Measurements from ENCODE around the gene KCNA10.

KCNA10 gene

DNA sequence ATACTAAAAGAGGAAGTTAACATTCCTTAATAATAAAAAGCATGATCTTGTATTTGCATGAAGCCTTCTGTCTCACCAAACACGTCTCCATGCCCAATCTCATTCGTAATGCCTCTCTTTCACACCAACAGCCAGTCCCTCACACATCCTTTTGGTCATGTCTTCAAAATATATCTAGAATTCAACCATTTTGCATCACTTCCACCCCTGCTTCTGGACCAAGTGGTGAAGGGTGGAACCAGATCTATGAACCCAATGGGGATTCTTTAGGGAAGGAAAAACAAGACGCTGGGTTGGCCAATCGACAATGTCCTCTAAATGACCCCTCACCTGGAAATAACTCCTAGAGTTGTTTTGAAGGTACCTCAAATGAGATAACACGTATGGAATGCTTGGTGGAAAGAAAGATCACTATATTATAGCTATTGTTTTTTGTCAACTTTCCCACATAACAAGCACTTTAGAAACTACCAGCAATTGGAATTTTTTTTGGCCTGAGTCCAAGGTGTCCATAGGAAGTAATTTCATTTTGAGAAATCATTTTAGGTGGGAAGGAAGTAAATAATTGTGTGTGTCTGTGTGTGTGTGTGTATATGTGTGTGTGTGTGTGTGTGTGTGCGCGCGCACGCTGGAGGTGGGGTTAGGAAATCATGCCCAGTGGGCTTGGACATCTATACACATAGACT lies at the start of gene KCNA10:
KCNA10 (minus strand) TSS at position 51 of the 686 bp plus-strand sequence. CDS start 388 bp downstream, outside the sequence.
- DNase-seq = no peak

GRCh38 chr1:110566836-110567235 lies 47.9 kb upstream of the KCNA10 start:
- no peak for DNase-seq

GRCh38 chr1:110565565-110565964 lies 46.6 kb upstream of the KCNA10 start:
- no peak for DNase-seq

- DNase-seq = no peak
These were observed 44.1 kb upstream of the KCNA10 start for GRCh38 chr1:110563089-110563488.

DNA sequence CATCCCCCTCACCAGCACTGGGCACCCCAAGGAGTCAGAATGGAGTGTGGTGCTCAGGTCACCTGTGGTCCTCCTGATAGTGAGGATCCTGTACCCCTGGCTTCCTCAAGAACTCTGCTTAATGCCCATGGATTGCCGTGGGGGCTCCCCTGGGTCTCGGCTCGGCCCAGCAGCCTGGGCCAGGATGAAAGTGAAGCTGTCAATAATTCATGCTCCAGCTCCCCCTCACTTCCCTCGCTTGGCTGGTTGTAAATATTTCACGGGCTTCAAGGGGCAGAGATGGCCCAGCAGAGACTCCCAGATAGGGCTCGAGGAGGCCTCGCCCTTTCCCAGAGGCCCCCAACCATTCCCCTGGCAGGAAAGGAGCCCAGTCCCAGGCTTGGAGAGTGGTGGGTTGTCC lies 42.6 kb upstream of the KCNA10 start:
- no peak for DNase-seq

DNA sequence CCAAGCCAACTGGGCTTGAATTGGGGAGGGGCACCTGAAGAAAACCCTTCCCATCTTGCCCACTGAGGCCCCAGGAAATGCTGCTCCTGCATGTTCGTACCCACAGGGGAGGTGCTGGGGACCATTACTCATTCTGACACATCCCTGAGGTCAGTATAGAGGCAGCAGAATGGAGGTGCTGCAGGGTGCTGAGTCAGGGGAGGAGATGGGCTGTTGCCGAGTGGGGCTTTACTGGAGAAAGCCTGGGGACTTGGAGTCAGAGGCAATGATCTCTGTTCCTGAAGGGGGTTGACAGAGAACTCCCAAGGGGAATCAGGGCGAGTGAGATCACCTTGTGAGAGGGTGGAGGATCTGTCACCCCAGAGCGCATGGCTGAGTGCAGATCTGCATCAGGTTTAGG lies 40.2 kb upstream of the KCNA10 start:
- DNase-seq = no peak

- DNase-seq = no peak
These were observed 38.5 kb upstream of the KCNA10 start for GRCh38 chr1:110557481-110557880.

GRCh38 chr1:110556471-110556807 lies 37.5 kb upstream of the KCNA10 start:
- DNase-seq = no peak

- DNase-seq = no peak
These were observed 37.0 kb upstream of the KCNA10 start for GRCh38 chr1:110555807-110556470.

GRCh38 chr1:110554871-110555801 lies 36.2 kb upstream of the KCNA10 start:
- peak; percentile 2 for DNase-seq

- DNase-seq = no peak
These were observed 32.4 kb upstream of the KCNA10 start for GRCh38 chr1:110551278-110551809.

GRCh38 chr1:110549831-110550230 lies 30.9 kb upstream of the KCNA10 start:
- DNase-seq = no peak

DNA sequence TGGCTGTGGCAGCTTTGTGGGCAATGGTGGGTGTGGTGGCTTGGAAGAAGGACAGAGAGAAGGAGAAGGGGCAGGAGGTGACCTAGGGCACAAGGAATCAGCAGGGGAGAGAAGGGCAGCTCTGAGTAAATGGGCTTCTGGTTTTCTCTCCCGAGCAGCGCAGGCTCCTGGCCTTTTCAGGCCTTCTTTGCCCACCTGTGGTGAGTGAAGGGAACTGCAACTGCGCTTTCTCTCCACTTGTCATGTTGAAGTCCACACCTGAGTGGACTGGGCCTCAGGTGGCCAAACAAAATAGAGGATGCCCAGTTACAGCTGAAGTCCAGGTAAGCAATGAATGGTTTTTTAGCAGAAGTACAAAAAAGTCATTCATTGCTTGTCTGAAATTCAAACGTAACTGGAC lies 29.4 kb upstream of the KCNA10 start:
- DNase-seq = no peak

DNA sequence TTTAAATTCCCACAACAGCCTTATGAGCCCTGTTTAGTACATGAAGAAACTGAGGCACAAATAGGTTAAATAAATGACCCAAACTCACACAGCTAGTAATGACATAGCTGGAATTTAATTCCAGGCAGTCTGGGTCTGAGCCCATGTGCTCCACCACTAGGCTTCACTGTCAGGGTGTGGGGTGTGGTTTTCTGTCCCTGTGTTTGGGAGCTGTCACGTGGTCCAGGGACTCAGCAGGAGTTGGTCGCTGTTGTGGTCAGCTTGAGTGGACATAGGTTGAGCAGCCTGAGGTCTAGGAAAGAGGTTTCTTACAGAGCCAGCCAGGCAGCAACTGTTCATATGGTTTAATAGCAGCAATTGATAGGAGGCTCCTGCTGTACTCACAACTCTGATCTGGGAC lies 28.0 kb upstream of the KCNA10 start:
- no peak for DNase-seq

GRCh38 chr1:110545492-110545891 lies 26.5 kb upstream of the KCNA10 start:
- DNase-seq = no peak

- no peak for DNase-seq
These were observed 25.8 kb upstream of the KCNA10 start for GRCh38 chr1:110544753-110545152.

- DNase-seq = no peak
These were observed 23.8 kb upstream of the KCNA10 start for GRCh38 chr1:110542725-110543124.

GRCh38 chr1:110541906-110542395 lies 23.0 kb upstream of the KCNA10 start:
- DNase-seq = no peak

- DNase-seq = no peak
These were observed 22.1 kb upstream of the KCNA10 start for GRCh38 chr1:110540891-110541685.

DNA sequence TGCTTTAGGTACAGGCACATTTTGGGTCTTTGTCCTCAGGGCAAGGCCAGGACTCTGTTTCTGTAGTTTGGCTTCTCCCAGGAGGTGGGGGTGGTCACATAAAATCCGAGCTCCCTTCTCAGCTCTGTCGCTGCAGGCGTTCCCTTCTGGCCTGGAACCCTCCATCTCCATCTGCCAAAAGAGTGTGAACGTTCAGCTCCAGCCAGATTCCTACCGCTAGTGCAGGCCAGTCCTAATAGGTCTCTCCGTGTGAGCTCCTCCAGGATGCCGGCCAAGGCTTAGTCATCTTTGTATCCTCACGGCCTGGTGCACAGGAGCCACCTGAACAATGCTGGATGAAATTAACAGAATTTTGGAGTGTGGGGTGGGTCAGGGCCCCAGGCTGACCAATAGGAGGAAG lies 19.9 kb upstream of the KCNA10 start:
- DNase-seq = no peak

GRCh38 chr1:110538075-110538474 lies 19.1 kb upstream of the KCNA10 start:
- no peak for DNase-seq

DNA sequence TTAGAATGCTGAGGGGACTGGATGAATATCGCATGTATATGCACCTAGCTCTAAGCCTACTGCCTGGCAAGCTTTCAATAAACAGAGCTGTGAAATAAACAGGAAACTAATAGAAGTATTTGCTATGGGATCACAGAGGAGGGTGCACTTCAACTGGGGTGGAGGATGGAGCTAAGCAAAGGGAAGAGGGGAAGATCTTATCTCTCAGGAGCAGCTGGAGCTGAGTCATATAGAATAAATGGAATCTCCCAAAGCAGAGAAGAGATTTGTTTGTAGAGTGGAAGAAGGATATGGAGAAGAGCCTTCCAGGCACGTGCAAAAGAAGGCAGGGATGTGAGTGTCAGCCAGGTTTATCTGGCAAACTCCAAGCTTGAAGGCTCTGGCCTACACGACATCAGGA lies 17.0 kb upstream of the KCNA10 start:
- DNase-seq = no peak

Data from DMS79 (cell line).